HepG2 (cell line): ENCODE measurements around the gene ENTREP3. TPM values are rescaled to one million over a fixed set of nuclear protein-coding genes. Genes with fewer than 3 reads are reported as not detected.

ENCODE experiments used
- AGO2 ChIP-seq: fragments of 200-400 bp; formaldehyde crosslinking; optimal IDR thresholded peaks from 2 replicates; pipeline ENCODE3; 2017; ENCODE audit warnings: mild to moderate bottlenecking, low read depth, low read length, moderate library complexity
- ASH2L ChIP-seq: fragments of 300-600, 200-600 bp; sonication (generic); IDR thresholded peaks from 2 replicates; pipeline ENCODE4 v1.7.0; 2017; ENCODE audit warnings: low read depth, mild to moderate bottlenecking, moderate library complexity, mixed read lengths, low read length; ENCODE audit not compliant: insufficient read length
- CBFB ChIP-seq: sonication (generic); formaldehyde crosslinking; IDR thresholded peaks from 2 replicates; pipeline ENCODE4 v1.4.0; 2020; ENCODE audit warnings: missing genetic modification reagents
- DNMT1 ChIP-seq: sonication (generic); formaldehyde crosslinking; IDR thresholded peaks from 2 replicates; pipeline ENCODE4 v1.5.1; 2020; ENCODE audit warnings: mild to moderate bottlenecking, missing genetic modification reagents
- FOXO1 ChIP-seq: sonication (generic); formaldehyde crosslinking; IDR thresholded peaks from 2 replicates; pipeline ENCODE4 v1.4.0; 2020; ENCODE audit warnings: missing genetic modification reagents
- HHEX ChIP-seq: IDR thresholded peaks from 2 replicates; pipeline ENCODE4 v1.6.1; 2016; ENCODE audit warnings: control low read depth
- KLF12 ChIP-seq: sonication (generic); formaldehyde crosslinking; IDR thresholded peaks from 2 replicates; pipeline ENCODE4 v1.4.0; 2020; ENCODE audit warnings: missing genetic modification reagents, borderline replicate concordance
- KLF13 ChIP-seq: sonication (generic); formaldehyde crosslinking; IDR thresholded peaks from 2 replicates; pipeline ENCODE4 v1.4.0; 2020; ENCODE audit warnings: mild to moderate bottlenecking, missing genetic modification reagents
- MAFF ChIP-seq: IDR thresholded peaks from 2 replicates; pipeline ENCODE4 v1.6.1; 2011; ENCODE audit warnings: low read depth, low read length, improper control_type of control experiment
- NCOA5 ChIP-seq: sonication (generic); formaldehyde crosslinking; IDR thresholded peaks from 2 replicates; pipeline ENCODE4 v1.4.0; 2020; ENCODE audit warnings: missing genetic modification reagents
- RFX1 ChIP-seq: fragments of 450-650 bp; IDR thresholded peaks from 2 replicates; pipeline ENCODE4 v1.6.1; 2017
- SALL2 ChIP-seq: sonication (generic); formaldehyde crosslinking; IDR thresholded peaks from 2 replicates; pipeline ENCODE4 v1.8.1; 2023; ENCODE audit warnings: mild to moderate bottlenecking, missing genetic modification reagents, inconsistent platforms
- SAP130 ChIP-seq: IDR thresholded peaks from 2 replicates; pipeline ENCODE4 v1.6.1; 2016; ENCODE audit warnings: low read depth
- SMYD3 ChIP-seq: sonication (generic); formaldehyde crosslinking; IDR thresholded peaks from 2 replicates; pipeline ENCODE4 v1.8.1; 2023; ENCODE audit warnings: mild to moderate bottlenecking, missing genetic modification reagents
- SNAPC2 ChIP-seq: sonication (generic); formaldehyde crosslinking; IDR thresholded peaks from 2 replicates; pipeline ENCODE4 v1.8.1; 2022; ENCODE audit warnings: mild to moderate bottlenecking, missing genetic modification reagents
- ZBTB20 ChIP-seq: sonication (generic); formaldehyde crosslinking; IDR thresholded peaks from 2 replicates; pipeline ENCODE4 v1.8.1; 2023; ENCODE audit warnings: missing genetic modification reagents, low read depth, mild to moderate bottlenecking, borderline replicate concordance
- ZNF251 ChIP-seq: sonication (generic); formaldehyde crosslinking; IDR thresholded peaks from 2 replicates; pipeline ENCODE4 v1.9.0; 2021; ENCODE audit warnings: mild to moderate bottlenecking, missing genetic modification reagents
- polyA plus RNA-seq, 8 experiments: library from polyadenylated mRNA; depleted of rRNA in 3 of 8; stranded (reverse) in 7 of 8; unstranded in 1 of 8; fragments of >200 nt; fragmentation: Illumina TruSeq in 4 of 8; extraction: Trizol in 4 of 8; gene quantifications; 2 replicates each; pipeline versions ENCODE4 v1.2.1 to v1.2.3, GENCODE V29; 2011 to 2016; ENCODE audit warnings: low read depth in 4 of 8, missing spikeins in 1 of 8, mixed read lengths in 1 of 8; ENCODE audit not compliant: insufficient read depth in 1 of 8
- total RNA-seq, 5 experiments: library from RNA; depleted of rRNA; stranded (reverse); fragments of >200 nt; fragmentation: Illumina TruSeq; extraction: Trizol; gene quantifications; 2 replicates each; pipeline ENCODE4 v1.2.3, GENCODE V29; 2016; ENCODE audit warnings: low read depth in 1 of 5
- TF ChIP-seq, protein P1 (sequence below): sonication (generic); formaldehyde crosslinking; IDR thresholded peaks from 2 replicates; pipeline ENCODE4 v1.5.1; 2020; ENCODE audit warnings: mild to moderate bottlenecking, moderate library complexity, missing genetic modification reagents
- TF ChIP-seq, protein P2 (sequence below): sonication (generic); formaldehyde crosslinking; IDR thresholded peaks from 2 replicates; pipeline ENCODE4 v1.4.0; 2020; ENCODE audit warnings: missing genetic modification reagents
- TF ChIP-seq, protein P3 (sequence below): sonication (generic); formaldehyde crosslinking; IDR thresholded peaks from 2 replicates; pipeline ENCODE4 v1.5.0; 2020; ENCODE audit warnings: mild to moderate bottlenecking, missing genetic modification reagents, borderline replicate concordance

The ENTREP3 gene
- total and polyA plus RNA-seq, 2 of the 13 experiments (the other 11 are each of a cell fraction or from before 2014, with no cell fraction given): 4.1 to 9.9 TPM

DNA sequence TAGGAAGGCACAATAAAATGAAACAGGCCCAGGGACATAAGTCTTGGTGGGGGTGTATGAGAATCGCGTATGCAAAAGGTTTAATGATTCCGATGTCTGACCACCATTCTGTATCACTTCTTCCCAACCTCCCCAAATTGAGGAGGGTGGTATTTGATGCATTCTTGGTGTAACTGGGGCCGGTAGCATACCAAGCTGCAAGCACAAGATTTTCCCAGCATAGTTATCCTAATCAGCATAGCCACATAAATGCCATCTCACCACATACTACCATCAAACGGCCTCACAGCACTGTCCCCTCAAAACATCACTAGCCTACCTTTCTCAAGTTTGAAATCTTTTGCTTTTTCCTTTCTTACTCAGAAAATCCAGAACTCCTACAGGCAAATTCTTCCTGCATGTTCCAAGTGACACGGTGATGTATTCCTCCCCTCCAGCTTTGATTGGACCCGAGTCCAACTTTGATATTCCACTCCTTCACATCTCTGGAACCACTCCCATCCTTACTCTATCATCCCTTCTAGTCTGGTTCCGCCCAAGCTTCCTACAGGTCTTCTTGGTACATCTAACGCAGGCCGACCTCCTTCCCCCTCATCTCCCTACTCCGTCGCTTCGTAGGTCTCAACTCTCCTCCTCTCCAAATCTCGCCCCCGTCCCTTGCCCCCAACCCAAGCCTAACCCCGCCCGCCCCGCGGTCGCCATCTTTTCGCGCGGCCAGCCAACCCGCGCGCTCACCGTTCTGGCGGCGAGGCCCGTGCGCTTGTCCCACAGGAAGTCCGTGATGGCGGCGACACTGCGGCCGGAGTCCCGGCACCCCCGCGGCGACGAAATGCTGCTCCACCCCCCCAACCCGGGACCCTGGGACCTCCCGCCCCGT, 17.4 kb upstream of the ENTREP3 start (continued):
- TF ChIP-seq, protein P1, sequence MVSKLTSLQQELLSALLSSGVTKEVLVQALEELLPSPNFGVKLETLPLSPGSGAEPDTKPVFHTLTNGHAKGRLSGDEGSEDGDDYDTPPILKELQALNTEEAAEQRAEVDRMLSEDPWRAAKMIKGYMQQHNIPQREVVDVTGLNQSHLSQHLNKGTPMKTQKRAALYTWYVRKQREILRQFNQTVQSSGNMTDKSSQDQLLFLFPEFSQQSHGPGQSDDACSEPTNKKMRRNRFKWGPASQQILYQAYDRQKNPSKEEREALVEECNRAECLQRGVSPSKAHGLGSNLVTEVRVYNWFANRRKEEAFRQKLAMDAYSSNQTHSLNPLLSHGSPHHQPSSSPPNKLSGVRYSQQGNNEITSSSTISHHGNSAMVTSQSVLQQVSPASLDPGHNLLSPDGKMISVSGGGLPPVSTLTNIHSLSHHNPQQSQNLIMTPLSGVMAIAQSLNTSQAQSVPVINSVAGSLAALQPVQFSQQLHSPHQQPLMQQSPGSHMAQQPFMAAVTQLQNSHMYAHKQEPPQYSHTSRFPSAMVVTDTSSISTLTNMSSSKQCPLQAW: no peak
- TF ChIP-seq FOXO1 (CRISPR knock-in tag): no peak
- no peak for TF ChIP-seq SMYD3
- TF ChIP-seq ZBTB20 (CRISPR knock-in tag): 0 out of 2 replicates have a peak, but pooled peaks have one; percentile 14
- TF ChIP-seq HHEX (CRISPR knock-in tag): no peak
- 0 out of 2 replicates have a peak, but pooled peaks have one; percentile 6 for TF ChIP-seq CBFB (CRISPR knock-in tag)
- no peak for TF ChIP-seq ZNF251 (CRISPR knock-in tag)
- TF ChIP-seq AGO2: peak; percentile 40
- no peak for TF ChIP-seq SNAPC2 (CRISPR knock-in tag)
- TF ChIP-seq, protein P2, sequence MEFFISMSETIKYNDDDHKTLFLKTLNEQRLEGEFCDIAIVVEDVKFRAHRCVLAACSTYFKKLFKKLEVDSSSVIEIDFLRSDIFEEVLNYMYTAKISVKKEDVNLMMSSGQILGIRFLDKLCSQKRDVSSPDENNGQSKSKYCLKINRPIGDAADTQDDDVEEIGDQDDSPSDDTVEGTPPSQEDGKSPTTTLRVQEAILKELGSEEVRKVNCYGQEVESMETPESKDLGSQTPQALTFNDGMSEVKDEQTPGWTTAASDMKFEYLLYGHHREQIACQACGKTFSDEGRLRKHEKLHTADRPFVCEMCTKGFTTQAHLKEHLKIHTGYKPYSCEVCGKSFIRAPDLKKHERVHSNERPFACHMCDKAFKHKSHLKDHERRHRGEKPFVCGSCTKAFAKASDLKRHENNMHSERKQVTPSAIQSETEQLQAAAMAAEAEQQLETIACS (CRISPR knock-in tag): no peak
- no peak for TF ChIP-seq RFX1
- TF ChIP-seq SAP130 (CRISPR knock-in tag): no peak
- no peak for TF ChIP-seq DNMT1 (CRISPR knock-in tag)
- TF ChIP-seq KLF13 (CRISPR knock-in tag): no peak
- no peak for TF ChIP-seq SALL2
- no peak for TF ChIP-seq KLF12 (CRISPR knock-in tag)
- TF ChIP-seq NCOA5: no peak
- TF ChIP-seq MAFF: no peak
- TF ChIP-seq, protein P3, sequence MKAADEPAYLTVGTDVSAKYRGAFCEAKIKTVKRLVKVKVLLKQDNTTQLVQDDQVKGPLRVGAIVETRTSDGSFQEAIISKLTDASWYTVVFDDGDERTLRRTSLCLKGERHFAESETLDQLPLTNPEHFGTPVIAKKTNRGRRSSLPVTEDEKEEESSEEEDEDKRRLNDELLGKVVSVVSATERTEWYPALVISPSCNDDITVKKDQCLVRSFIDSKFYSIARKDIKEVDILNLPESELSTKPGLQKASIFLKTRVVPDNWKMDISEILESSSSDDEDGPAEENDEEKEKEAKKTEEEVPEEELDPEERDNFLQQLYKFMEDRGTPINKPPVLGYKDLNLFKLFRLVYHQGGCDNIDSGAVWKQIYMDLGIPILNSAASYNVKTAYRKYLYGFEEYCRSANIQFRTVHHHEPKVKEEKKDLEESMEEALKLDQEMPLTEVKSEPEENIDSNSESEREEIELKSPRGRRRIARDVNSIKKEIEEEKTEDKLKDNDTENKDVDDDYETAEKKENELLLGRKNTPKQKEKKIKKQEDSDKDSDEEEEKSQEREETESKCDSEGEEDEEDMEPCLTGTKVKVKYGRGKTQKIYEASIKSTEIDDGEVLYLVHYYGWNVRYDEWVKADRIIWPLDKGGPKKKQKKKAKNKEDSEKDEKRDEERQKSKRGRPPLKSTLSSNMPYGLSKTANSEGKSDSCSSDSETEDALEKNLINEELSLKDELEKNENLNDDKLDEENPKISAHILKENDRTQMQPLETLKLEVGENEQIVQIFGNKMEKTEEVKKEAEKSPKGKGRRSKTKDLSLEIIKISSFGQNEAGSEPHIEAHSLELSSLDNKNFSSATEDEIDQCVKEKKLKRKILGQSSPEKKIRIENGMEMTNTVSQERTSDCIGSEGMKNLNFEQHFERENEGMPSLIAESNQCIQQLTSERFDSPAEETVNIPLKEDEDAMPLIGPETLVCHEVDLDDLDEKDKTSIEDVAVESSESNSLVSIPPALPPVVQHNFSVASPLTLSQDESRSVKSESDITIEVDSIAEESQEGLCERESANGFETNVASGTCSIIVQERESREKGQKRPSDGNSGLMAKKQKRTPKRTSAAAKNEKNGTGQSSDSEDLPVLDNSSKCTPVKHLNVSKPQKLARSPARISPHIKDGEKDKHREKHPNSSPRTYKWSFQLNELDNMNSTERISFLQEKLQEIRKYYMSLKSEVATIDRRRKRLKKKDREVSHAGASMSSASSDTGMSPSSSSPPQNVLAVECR: no peak
- TF ChIP-seq ASH2L: peak; percentile 82
- TF ChIP-seq, all 625 proteins: peak for 29
